Measurements from ENCODE around the gene STK11.
A peak's percentile ranks its signal among the peaks of the same experiment; 100 is the strongest.

The STK11 gene

GRCh38 chr19:1238369-1239303 lies 33.1 kb downstream of the STK11 start:
- peaks cover 6 to 53% of the 10 kb centered on the region in 2 donors for H3K4me1 ChIP-seq (ENCODE audit: control insufficient read depth in 1 of 2, insufficient read depth in 2 of 2, low read length in 2 of 2)
- H3K27ac ChIP-seq (ENCODE audit: low read length): no peak overlapping the region
- H3K36me3 ChIP-seq (ENCODE audit: control insufficient read depth in 1 of 2, insufficient read depth in 2 of 2, low read length in 2 of 2): no peaks in the 10 kb centered on the region
- H3K9me3 ChIP-seq (ENCODE audit: control insufficient read depth in 1 of 2, low read length in 2 of 2): no peaks in the 10 kb centered on the region
- no peaks in the 10 kb centered on the region for H3K27me3 ChIP-seq (ENCODE audit: low read depth, low read length)
- peak overlapping the region in 1 of 2 donors; percentile 56 for H3K4me3 ChIP-seq (ENCODE audit: low read depth in 1 of 2, low read length in 2 of 2)

- no peaks in the 10 kb centered on the region for H3K36me3 ChIP-seq (ENCODE audit: control insufficient read depth in 1 of 2, insufficient read depth in 2 of 2, low read length in 2 of 2)
- peak overlapping the region in 1 of 2 donors; percentile 40 for H3K4me3 ChIP-seq (ENCODE audit: low read depth in 1 of 2, low read length in 2 of 2)
- peaks cover 7 to 56% of the 10 kb centered on the region in 2 donors for H3K4me1 ChIP-seq (ENCODE audit: control insufficient read depth in 1 of 2, insufficient read depth in 2 of 2, low read length in 2 of 2)
- no peaks in the 10 kb centered on the region for H3K27me3 ChIP-seq (ENCODE audit: low read depth, low read length)
- no peaks in the 10 kb centered on the region for H3K9me3 ChIP-seq (ENCODE audit: control insufficient read depth in 1 of 2, low read length in 2 of 2)
- no peak overlapping the region for H3K27ac ChIP-seq (ENCODE audit: low read length)
Observed at GRCh38 chr19:1239420-1239795, 33.8 kb downstream of the STK11 start.

GRCh38 chr19:1239796-1240737 lies 34.5 kb downstream of the STK11 start:
- Histone ChIP-seq H3K27me3 (ENCODE audit: low read depth, low read length) (no peaks in the 10 kb centered on the region), H3K9me3 (ENCODE audit: control insufficient read depth in 1 of 2, low read length in 2 of 2) (no peaks in the 10 kb centered on the region), H3K4me3 (ENCODE audit: low read depth in 1 of 2, low read length in 2 of 2) (peak overlapping the region in 1 of 2 donors; percentile 40), H3K36me3 (ENCODE audit: control insufficient read depth in 1 of 2, insufficient read depth in 2 of 2, low read length in 2 of 2) (no peaks in the 10 kb centered on the region), H3K4me1 (ENCODE audit: control insufficient read depth in 1 of 2, insufficient read depth in 2 of 2, low read length in 2 of 2) (peaks cover 9 to 62% of the 10 kb centered on the region in 2 donors), H3K27ac (ENCODE audit: low read length) (no peak overlapping the region)

- Histone ChIP-seq H3K27ac (ENCODE audit: low read length) (no peak overlapping the region), H3K36me3 (ENCODE audit: control insufficient read depth in 1 of 2, insufficient read depth in 2 of 2, low read length in 2 of 2) (no peaks in the 10 kb centered on the region), H3K4me1 (ENCODE audit: control insufficient read depth in 1 of 2, insufficient read depth in 2 of 2, low read length in 2 of 2) (peaks cover 9 to 70% of the 10 kb centered on the region in 2 donors), H3K27me3 (ENCODE audit: low read depth, low read length) (no peaks in the 10 kb centered on the region), H3K9me3 (ENCODE audit: control insufficient read depth in 1 of 2, low read length in 2 of 2) (no peaks in the 10 kb centered on the region), H3K4me3 (ENCODE audit: low read depth in 1 of 2, low read length in 2 of 2) (peak overlapping the region in 1 of 2 donors; percentile 89)
Observed at GRCh38 chr19:1240925-1241324, 35.3 kb downstream of the STK11 start.

GRCh38 chr19:1241417-1242095 lies 36.0 kb downstream of the STK11 start, which contains the start of gene ATP5F1D:
Gene ATP5F1D, plus strand, starts transcription at chr19:1241751. Its CDS starts 100 bp downstream, at chr19:1241851.
- H3K36me3 ChIP-seq (ENCODE audit: control insufficient read depth in 1 of 2, insufficient read depth in 2 of 2, low read length in 2 of 2): no peaks in the 10 kb centered on the region
- H3K4me3 ChIP-seq (ENCODE audit: low read depth in 1 of 2, low read length in 2 of 2): peak within 1 kb of the TSS; percentile 68 to 89
- H3K4me1 ChIP-seq (ENCODE audit: control insufficient read depth in 1 of 2, insufficient read depth in 2 of 2, low read length in 2 of 2): peaks cover 9 to 68% of the 10 kb centered on the region in 2 donors
- H3K9me3 ChIP-seq (ENCODE audit: control insufficient read depth in 1 of 2, low read length in 2 of 2): no peaks in the 10 kb centered on the region
- H3K27ac ChIP-seq (ENCODE audit: low read length): peak within 1 kb of the TSS; percentile 39
- no peaks in the 10 kb centered on the region for H3K27me3 ChIP-seq (ENCODE audit: low read depth, low read length)

GRCh38 chr19:1243768-1244692 lies 38.5 kb downstream of the STK11 start:
- Histone ChIP-seq H3K4me3 (ENCODE audit: low read depth in 1 of 2, low read length in 2 of 2) (peak overlapping the region in 1 of 2 donors; percentile 42), H3K27ac (ENCODE audit: low read length) (peak overlapping the region; percentile 63), H3K9me3 (ENCODE audit: control insufficient read depth in 1 of 2, low read length in 2 of 2) (no peaks in the 10 kb centered on the region), H3K36me3 (ENCODE audit: control insufficient read depth in 1 of 2, insufficient read depth in 2 of 2, low read length in 2 of 2) (no peaks in the 10 kb centered on the region), H3K4me1 (ENCODE audit: control insufficient read depth in 1 of 2, insufficient read depth in 2 of 2, low read length in 2 of 2) (peaks cover 7 to 58% of the 10 kb centered on the region in 2 donors), H3K27me3 (ENCODE audit: low read depth, low read length) (no peaks in the 10 kb centered on the region)

GRCh38 chr19:1244693-1245451 lies 39.3 kb downstream of the STK11 start:
- Histone ChIP-seq H3K9me3 (ENCODE audit: control insufficient read depth in 1 of 2, low read length in 2 of 2) (no peaks in the 10 kb centered on the region), H3K4me3 (ENCODE audit: low read depth in 1 of 2, low read length in 2 of 2) (peak overlapping the region in 1 of 2 donors; percentile 42), H3K4me1 (ENCODE audit: control insufficient read depth in 1 of 2, insufficient read depth in 2 of 2, low read length in 2 of 2) (peaks cover 7 to 58% of the 10 kb centered on the region in 2 donors), H3K27ac (ENCODE audit: low read length) (peak overlapping the region; percentile 63), H3K27me3 (ENCODE audit: low read depth, low read length) (no peaks in the 10 kb centered on the region), H3K36me3 (ENCODE audit: control insufficient read depth in 1 of 2, insufficient read depth in 2 of 2, low read length in 2 of 2) (no peaks in the 10 kb centered on the region)

GRCh38 chr19:1245494-1246264 lies 40.1 kb downstream of the STK11 start:
- Histone ChIP-seq H3K36me3 (ENCODE audit: control insufficient read depth in 1 of 2, insufficient read depth in 2 of 2, low read length in 2 of 2) (no peaks in the 10 kb centered on the region), H3K27me3 (ENCODE audit: low read depth, low read length) (no peaks in the 10 kb centered on the region), H3K4me3 (ENCODE audit: low read depth in 1 of 2, low read length in 2 of 2) (no peak overlapping the region), H3K9me3 (ENCODE audit: control insufficient read depth in 1 of 2, low read length in 2 of 2) (no peaks in the 10 kb centered on the region), H3K27ac (ENCODE audit: low read length) (peak overlapping the region; percentile 63), H3K4me1 (ENCODE audit: control insufficient read depth in 1 of 2, insufficient read depth in 2 of 2, low read length in 2 of 2) (peaks cover 7 to 56% of the 10 kb centered on the region in 2 donors)
